Liver (tissue), 3 donors: ENCODE results near the gene WHAMM.

ENCODE experiments used
- CTCF ChIP-seq: fragments of 150-350 bp; IDR thresholded peaks from 2 replicates; pipeline ENCODE4 v1.5.1; 2017; ENCODE audit warnings: improper control_type of control experiment, low read depth, low read length; ENCODE audit not compliant: missing input control
- JUND ChIP-seq, 2 donors: IDR thresholded peaks; 2 replicates each; pipeline ENCODE4 v1.6.1; 2016; ENCODE audit warnings: antibody characterized with exemption in 2 of 2
- RAD21 ChIP-seq, 2 donors: IDR thresholded peaks; 2 replicates each; pipeline ENCODE4 v1.6.1; 2016; ENCODE audit warnings: antibody characterized with exemption in 2 of 2, mild to moderate bottlenecking in 2 of 2
- SP1 ChIP-seq: IDR thresholded peaks from 2 replicates; pipeline ENCODE4 v1.6.1; 2018; ENCODE audit warnings: antibody characterized with exemption, mild to moderate bottlenecking
- TAF1 ChIP-seq: conservative IDR thresholded peaks from 2 replicates; pipeline ENCODE4 v1.6.1; 2016; ENCODE audit warnings: antibody characterized with exemption, mild to moderate bottlenecking
- YY1 ChIP-seq: IDR thresholded peaks from 2 replicates; pipeline ENCODE4 v1.6.1; 2016; ENCODE audit warnings: antibody characterized with exemption, mild to moderate bottlenecking
- TF ChIP-seq, protein P1 (sequence below): IDR thresholded peaks from 2 replicates; pipeline ENCODE4 v1.6.1; 2016; ENCODE audit warnings: antibody characterized with exemption
- TF ChIP-seq, protein P2 (sequence below): IDR thresholded peaks from 2 replicates; pipeline ENCODE4 v1.6.1; 2016; ENCODE audit warnings: antibody characterized with exemption, mild to moderate bottlenecking
- donor health status: healthy.
- donor health status: healthy.

GRCh38 chr15:82874961-82875360, 65.5 kb downstream of the WHAMM start:
- no peak for TF ChIP-seq CTCF
- TF ChIP-seq RAD21 (IDR thresholded peaks at IDR 0.05): no peak
- TF ChIP-seq, protein P1, sequence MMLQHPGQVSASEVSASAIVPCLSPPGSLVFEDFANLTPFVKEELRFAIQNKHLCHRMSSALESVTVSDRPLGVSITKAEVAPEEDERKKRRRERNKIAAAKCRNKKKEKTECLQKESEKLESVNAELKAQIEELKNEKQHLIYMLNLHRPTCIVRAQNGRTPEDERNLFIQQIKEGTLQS: no peak
- no peak for TF ChIP-seq TAF1
- TF ChIP-seq JUND (IDR thresholded peaks at IDR 0.05): no peak
- TF ChIP-seq, protein P2, sequence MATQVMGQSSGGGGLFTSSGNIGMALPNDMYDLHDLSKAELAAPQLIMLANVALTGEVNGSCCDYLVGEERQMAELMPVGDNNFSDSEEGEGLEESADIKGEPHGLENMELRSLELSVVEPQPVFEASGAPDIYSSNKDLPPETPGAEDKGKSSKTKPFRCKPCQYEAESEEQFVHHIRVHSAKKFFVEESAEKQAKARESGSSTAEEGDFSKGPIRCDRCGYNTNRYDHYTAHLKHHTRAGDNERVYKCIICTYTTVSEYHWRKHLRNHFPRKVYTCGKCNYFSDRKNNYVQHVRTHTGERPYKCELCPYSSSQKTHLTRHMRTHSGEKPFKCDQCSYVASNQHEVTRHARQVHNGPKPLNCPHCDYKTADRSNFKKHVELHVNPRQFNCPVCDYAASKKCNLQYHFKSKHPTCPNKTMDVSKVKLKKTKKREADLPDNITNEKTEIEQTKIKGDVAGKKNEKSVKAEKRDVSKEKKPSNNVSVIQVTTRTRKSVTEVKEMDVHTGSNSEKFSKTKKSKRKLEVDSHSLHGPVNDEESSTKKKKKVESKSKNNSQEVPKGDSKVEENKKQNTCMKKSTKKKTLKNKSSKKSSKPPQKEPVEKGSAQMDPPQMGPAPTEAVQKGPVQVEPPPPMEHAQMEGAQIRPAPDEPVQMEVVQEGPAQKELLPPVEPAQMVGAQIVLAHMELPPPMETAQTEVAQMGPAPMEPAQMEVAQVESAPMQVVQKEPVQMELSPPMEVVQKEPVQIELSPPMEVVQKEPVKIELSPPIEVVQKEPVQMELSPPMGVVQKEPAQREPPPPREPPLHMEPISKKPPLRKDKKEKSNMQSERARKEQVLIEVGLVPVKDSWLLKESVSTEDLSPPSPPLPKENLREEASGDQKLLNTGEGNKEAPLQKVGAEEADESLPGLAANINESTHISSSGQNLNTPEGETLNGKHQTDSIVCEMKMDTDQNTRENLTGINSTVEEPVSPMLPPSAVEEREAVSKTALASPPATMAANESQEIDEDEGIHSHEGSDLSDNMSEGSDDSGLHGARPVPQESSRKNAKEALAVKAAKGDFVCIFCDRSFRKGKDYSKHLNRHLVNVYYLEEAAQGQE: no peak
- no peak for TF ChIP-seq YY1
- TF ChIP-seq SP1: no peak
